ENCODE measurements around the gene TNFRSF1A. TPM values are rescaled to one million over a fixed set of nuclear protein-coding genes. Genes with fewer than 3 reads are reported as not detected.
A peak's percentile ranks its signal among the peaks of the same experiment; 100 is the strongest.

Gene TNFRSF1A
- total and polyA plus RNA-seq, 11 donors: 23.7 to 141 (median 54.2) TPM

GRCh38 chr12:6374786-6375160, 32.9 kb upstream of the TNFRSF1A start:
- 70 to 85% (median 79%) methylated on average over 7 of the region's 7 CpGs for WGBS, 4 donors
- intact Hi-C loops (cut with DNase I): loop anchor here in 4 of 10 donors (5.0 kb wide), 3 partner anchors 37 to 47 kb away; no protein-coding TSS in a partner anchor
- TF ChIP-seq CTCF (IDR thresholded peaks at IDR 0.05) (no peak), POLR2A (IDR thresholded peaks at IDR 0.05) (no peak)
- DNase-seq: no peak
- ATAC-seq: no peak
- H3K27ac ChIP-seq: no peak overlapping the region
- no peaks in the 10 kb centered on the region for H3K27me3 ChIP-seq
- no peaks in the 10 kb centered on the region for H3K36me3 ChIP-seq
- H3K4me3 ChIP-seq: no peak overlapping the region
- H3K9me3 ChIP-seq: no peaks in the 10 kb centered on the region
- H3K4me1 ChIP-seq: peaks cover 0 to 54% (median 22%) of the 10 kb centered on the region in 12 donors

GRCh38 chr12:6374028-6374785, 32.3 kb upstream of the TNFRSF1A start:
- Histone ChIP-seq H3K4me1 (peaks cover 0 to 50% (median 22%) of the 10 kb centered on the region in 12 donors), H3K4me3 (no peak overlapping the region)

GRCh38 chr12:6373022-6373787, 31.3 kb upstream of the TNFRSF1A start:
- no peak overlapping the region for H3K4me3 ChIP-seq
- no peaks in the 10 kb centered on the region for H3K27me3 ChIP-seq
- DNase-seq (no peak), ATAC-seq (no peak)
- no peaks in the 10 kb centered on the region for H3K36me3 ChIP-seq
- peaks cover 0 to 48% (median 24%) of the 10 kb centered on the region in 12 donors for H3K4me1 ChIP-seq
- intact Hi-C loops (cut with DNase I): loop anchor here in 2 of 10 donors (5.0 kb wide), 2 partner anchors 41 to 46 kb away; no protein-coding TSS in a partner anchor
- peak overlapping the region in 1 of 12 donors; percentile 76 for H3K27ac ChIP-seq
- H3K9me3 ChIP-seq: no peaks in the 10 kb centered on the region
- no peak for TF ChIP-seq POLR2A (IDR thresholded peaks at IDR 0.05)
- no peak for TF ChIP-seq CTCF (IDR thresholded peaks at IDR 0.05)
- WGBS, 4 donors: 83 to 88% (median 85%) methylated on average over 14 of the region's 14 CpGs

More at GRCh38 chr12:6374028-6374785, 32.3 kb upstream of the TNFRSF1A start:
- Histone ChIP-seq H3K27ac (no peak overlapping the region), H3K27me3 (no peaks in the 10 kb centered on the region), H3K36me3 (no peaks in the 10 kb centered on the region), H3K9me3 (no peaks in the 10 kb centered on the region)
- WGBS, 4 donors: 89 to 93% (median 91%) methylated on average over 24 of the region's 24 CpGs
- TF ChIP-seq CTCF (IDR thresholded peaks at IDR 0.05) (no peak), POLR2A (IDR thresholded peaks at IDR 0.05) (no peak)
- ATAC-seq (no peak), DNase-seq (no peak)
- intact Hi-C loops (cut with DNase I): loop anchor here in 2 of 10 donors (5.0 kb wide), 2 partner anchors 42 to 47 kb away; no protein-coding TSS in a partner anchor
